Measurements from ENCODE around the gene ME3. TPM values are rescaled to one million over a fixed set of nuclear protein-coding genes. Genes with fewer than 3 reads are reported as not detected.

ME3 gene
- total RNA-seq = 1 to 10 TPM in 1 of 2 experiments, under 1 TPM in 1; 0.66 to 1.0 TPM

- DNase-seq (peak; percentile 58), ATAC-seq (peak; percentile 89)
- peaks cover 42% of the 10 kb centered on the region for H3K27me3 Mint-ChIP-seq (ENCODE audit: low read depth)
- H3K4me1 Mint-ChIP-seq (ENCODE audit: low read depth) = peaks cover 8% of the 10 kb centered on the region
- peak within 1 kb of the TSS; percentile 72 for H3K4me3 Mint-ChIP-seq
- H3K36me3 Mint-ChIP-seq (ENCODE audit: low read depth) = no peaks in the 10 kb centered on the region
- CTCF ChIA-PET = no interaction called here
- H3K27ac Mint-ChIP-seq = no peak within 1 kb of the TSS
- POLR2A ChIA-PET = no interaction called here
- H3K9me3 Mint-ChIP-seq (ENCODE audit: insufficient read depth) = no peaks in the 10 kb centered on the region
Measured at GRCh38 chr11:86672007-86672621, at the start of gene ME3. Gene ME3 (minus strand): TSS chr11:86672616.

GRCh38 chr11:86722006-86722405 is 49.6 kb upstream of the ME3 start:
- ATAC-seq (no peak), DNase-seq (no peak)
- Mint-ChIP-seq H3K4me1 (ENCODE audit: low read depth) (no peaks in the 10 kb centered on the region), H3K9me3 (ENCODE audit: insufficient read depth) (peaks cover 10% of the 10 kb centered on the region), H3K27ac (no peak overlapping the region), H3K4me3 (no peak overlapping the region), H3K36me3 (ENCODE audit: low read depth) (no peaks in the 10 kb centered on the region), H3K27me3 (ENCODE audit: low read depth) (peaks cover 6% of the 10 kb centered on the region)
- ChIA-PET POLR2A (interaction anchor here (0.6 kb wide), 1 partner anchor 94 kb away, joined by 3 read pairs; no protein-coding TSS in a partner anchor), CTCF (no interaction called here)

DNA sequence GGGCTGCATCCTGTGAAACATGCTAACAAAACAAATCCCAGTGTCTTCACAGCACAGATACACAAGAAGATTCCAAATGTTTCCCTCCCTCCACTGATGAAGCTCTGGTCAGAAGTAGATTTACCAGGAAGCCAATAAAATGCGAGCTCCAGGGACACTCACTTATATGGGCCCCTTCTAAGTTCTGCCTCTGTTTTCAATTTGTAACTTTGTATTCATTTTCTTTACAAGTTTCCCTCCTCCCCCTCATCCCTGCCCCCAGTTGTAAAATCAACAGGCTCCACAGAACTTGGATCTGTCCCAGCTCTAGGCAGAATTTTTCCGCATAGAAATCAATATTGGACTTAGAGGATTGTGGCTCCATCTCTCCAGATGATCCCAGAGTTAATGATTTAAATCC is 48.1 kb upstream of the ME3 start:
- CTCF ChIA-PET = no interaction called here
- DNase-seq (no peak), ATAC-seq (no peak)
- H3K27me3 Mint-ChIP-seq (ENCODE audit: low read depth) = peaks cover 4% of the 10 kb centered on the region
- H3K4me1 Mint-ChIP-seq (ENCODE audit: low read depth) = no peaks in the 10 kb centered on the region
- no peak overlapping the region for H3K27ac Mint-ChIP-seq
- H3K4me3 Mint-ChIP-seq = no peak overlapping the region
- H3K9me3 Mint-ChIP-seq (ENCODE audit: insufficient read depth) = peaks cover 10% of the 10 kb centered on the region
- POLR2A ChIA-PET = no interaction called here
- no peaks in the 10 kb centered on the region for H3K36me3 Mint-ChIP-seq (ENCODE audit: low read depth)

DNA sequence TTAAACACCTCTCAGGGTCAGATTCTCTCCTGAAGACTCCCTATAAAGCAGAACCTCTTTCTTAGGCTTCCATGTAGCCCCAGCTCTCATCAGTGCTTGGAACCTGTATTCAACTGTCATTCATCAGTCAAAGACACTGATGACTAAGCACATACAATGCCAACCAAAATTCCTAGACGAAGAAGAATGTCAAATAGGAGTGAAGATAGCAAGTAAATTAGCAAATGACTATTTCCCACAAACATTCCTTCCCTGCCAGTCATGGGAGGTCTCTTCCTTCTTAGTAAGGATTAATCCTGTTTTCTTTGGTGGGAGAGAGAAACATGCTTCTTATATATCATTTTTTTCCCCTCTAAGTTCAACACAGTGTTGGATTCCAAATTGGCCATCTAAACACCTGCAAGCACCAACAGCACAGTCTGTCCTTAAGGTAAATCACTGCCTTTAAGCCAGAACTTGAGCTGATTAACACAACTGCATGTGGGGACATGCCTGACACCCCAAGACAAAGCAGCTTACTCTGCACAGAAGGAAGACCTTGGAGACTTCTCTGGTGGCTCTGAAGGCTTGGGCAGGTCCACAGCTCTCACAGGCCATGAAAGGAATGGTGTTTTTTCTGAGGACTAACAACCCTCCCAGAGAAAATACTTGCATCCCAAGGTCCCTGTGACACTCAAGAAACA is 47.5 kb upstream of the ME3 start:
- ATAC-seq (no peak), DNase-seq (no peak)
- CTCF ChIA-PET = no interaction called here
- no peaks in the 10 kb centered on the region for H3K36me3 Mint-ChIP-seq (ENCODE audit: low read depth)
- H3K9me3 Mint-ChIP-seq (ENCODE audit: insufficient read depth) = peaks cover 10% of the 10 kb centered on the region
- peaks cover 4% of the 10 kb centered on the region for H3K27me3 Mint-ChIP-seq (ENCODE audit: low read depth)
- H3K4me3 Mint-ChIP-seq = no peak overlapping the region
- no peak overlapping the region for H3K27ac Mint-ChIP-seq
- POLR2A ChIA-PET = no interaction called here
- no peaks in the 10 kb centered on the region for H3K4me1 Mint-ChIP-seq (ENCODE audit: low read depth)

DNA sequence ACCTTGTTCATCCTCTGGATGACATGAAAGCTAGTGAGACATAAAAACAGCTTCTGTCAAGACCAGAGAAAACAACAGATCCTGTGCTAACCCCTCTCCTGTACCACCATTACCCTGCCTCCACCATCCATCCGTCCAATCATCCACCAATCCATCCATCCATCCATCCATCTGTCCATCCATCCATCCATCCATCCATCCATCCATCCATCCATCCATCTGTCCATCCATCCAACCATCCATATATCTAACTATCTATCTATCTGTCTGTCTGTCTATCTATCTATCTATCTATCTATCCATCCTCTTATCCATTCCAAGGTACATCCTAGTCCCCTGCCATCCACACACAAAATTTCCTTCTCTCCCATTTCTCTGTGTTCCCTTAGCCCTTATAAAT is 46.6 kb upstream of the ME3 start:
- no peak for ATAC-seq
- no peaks in the 10 kb centered on the region for H3K36me3 Mint-ChIP-seq (ENCODE audit: low read depth)
- no peaks in the 10 kb centered on the region for H3K4me1 Mint-ChIP-seq (ENCODE audit: low read depth)
- H3K27ac Mint-ChIP-seq = no peak overlapping the region
- POLR2A ChIA-PET = no interaction called here
- DNase-seq = no peak
- H3K9me3 Mint-ChIP-seq (ENCODE audit: insufficient read depth) = peaks cover 10% of the 10 kb centered on the region
- peaks cover 4% of the 10 kb centered on the region for H3K27me3 Mint-ChIP-seq (ENCODE audit: low read depth)
- CTCF ChIA-PET = no interaction called here
- H3K4me3 Mint-ChIP-seq = no peak overlapping the region

DNA sequence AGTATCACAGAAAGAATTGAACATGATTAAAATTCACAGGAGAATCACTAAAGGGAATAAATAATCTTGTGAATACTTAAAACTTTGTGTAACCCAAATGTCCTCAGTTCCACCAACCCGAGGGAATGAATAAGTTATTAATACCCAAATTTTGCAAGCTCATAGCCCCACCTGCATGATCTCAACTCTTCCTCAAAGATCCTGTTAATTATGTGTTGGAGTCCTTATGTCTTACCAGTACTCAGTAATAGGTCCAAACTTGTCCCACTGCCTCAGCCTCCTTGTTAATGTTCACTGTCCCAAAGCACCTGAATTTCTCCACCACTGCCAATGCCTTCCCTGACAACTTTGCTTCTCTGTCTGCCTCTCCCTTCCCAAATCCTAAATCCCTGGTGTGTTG is 46.1 kb upstream of the ME3 start:
- ChIA-PET CTCF (no interaction called here), POLR2A (no interaction called here)
- no peak overlapping the region for H3K27ac Mint-ChIP-seq
- no peaks in the 10 kb centered on the region for H3K4me1 Mint-ChIP-seq (ENCODE audit: low read depth)
- H3K36me3 Mint-ChIP-seq (ENCODE audit: low read depth) = no peaks in the 10 kb centered on the region
- DNase-seq (no peak), ATAC-seq (no peak)
- H3K4me3 Mint-ChIP-seq = no peak overlapping the region
- peaks cover 10% of the 10 kb centered on the region for H3K9me3 Mint-ChIP-seq (ENCODE audit: insufficient read depth)
- H3K27me3 Mint-ChIP-seq (ENCODE audit: low read depth) = peaks cover 4% of the 10 kb centered on the region

DNA sequence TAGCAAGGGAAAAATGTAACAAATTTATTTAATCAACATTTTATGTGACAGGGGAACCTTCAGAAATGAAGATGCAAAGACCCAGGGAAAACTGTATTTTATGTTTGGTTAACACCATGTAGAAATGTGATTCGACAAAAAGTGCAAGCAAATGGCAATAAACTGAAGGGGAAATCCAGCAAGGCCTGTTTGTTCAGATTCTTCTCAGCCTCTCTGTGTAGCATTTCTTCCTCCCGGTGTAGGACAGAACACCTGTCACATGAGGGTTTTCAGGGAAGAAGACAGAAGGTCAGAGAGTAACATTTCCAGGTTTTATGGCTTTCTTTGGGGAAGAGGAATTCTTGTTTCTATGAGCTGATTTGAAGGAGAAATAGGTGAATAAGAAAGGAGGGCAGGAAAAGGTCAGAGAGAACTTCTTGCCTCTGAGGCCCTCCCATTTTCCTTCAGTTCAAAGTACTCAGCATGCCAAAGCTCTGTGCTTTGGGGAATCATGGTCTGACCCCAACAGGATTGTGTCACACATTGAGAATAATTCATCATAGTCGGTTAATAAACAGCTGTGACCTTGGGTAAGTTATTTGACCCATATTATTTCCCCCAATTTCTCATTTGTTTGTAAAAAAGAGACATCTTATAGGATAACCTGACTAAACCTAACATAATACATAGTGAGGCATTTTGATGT is 45.5 kb upstream of the ME3 start:
- no peak for DNase-seq
- Mint-ChIP-seq H3K9me3 (ENCODE audit: insufficient read depth) (peaks cover 7% of the 10 kb centered on the region), H3K4me3 (no peak overlapping the region), H3K4me1 (ENCODE audit: low read depth) (no peaks in the 10 kb centered on the region), H3K36me3 (ENCODE audit: low read depth) (no peaks in the 10 kb centered on the region), H3K27me3 (ENCODE audit: low read depth) (peaks cover 4% of the 10 kb centered on the region), H3K27ac (no peak overlapping the region)
- no peak for ATAC-seq
- ChIA-PET POLR2A (no interaction called here), CTCF (no interaction called here)

GRCh38 chr11:86715611-86716010 is 43.2 kb upstream of the ME3 start:
- Mint-ChIP-seq H3K9me3 (ENCODE audit: insufficient read depth) (no peaks in the 10 kb centered on the region), H3K4me1 (ENCODE audit: low read depth) (no peaks in the 10 kb centered on the region), H3K27me3 (ENCODE audit: low read depth) (peaks cover 4% of the 10 kb centered on the region), H3K4me3 (no peak overlapping the region), H3K36me3 (ENCODE audit: low read depth) (no peaks in the 10 kb centered on the region), H3K27ac (no peak overlapping the region)
- no peak for DNase-seq
- ChIA-PET POLR2A (no interaction called here), CTCF (interaction anchor here (0.7 kb wide), 1 partner anchor 20 kb away, joined by 3 read pairs; no protein-coding TSS in a partner anchor)
- ATAC-seq = no peak

- POLR2A ChIA-PET = no interaction called here
Measured at GRCh38 chr11:86713552-86713951, 41.1 kb upstream of the ME3 start.

GRCh38 chr11:86710936-86711335 is 38.5 kb upstream of the ME3 start:
- no peak overlapping the region for H3K4me3 Mint-ChIP-seq
- no peaks in the 10 kb centered on the region for H3K4me1 Mint-ChIP-seq (ENCODE audit: low read depth)
- ATAC-seq (no peak), DNase-seq (no peak)
- H3K27ac Mint-ChIP-seq = no peak overlapping the region
- H3K36me3 Mint-ChIP-seq (ENCODE audit: low read depth) = no peaks in the 10 kb centered on the region
- H3K9me3 Mint-ChIP-seq (ENCODE audit: insufficient read depth) = no peaks in the 10 kb centered on the region
- ChIA-PET CTCF (no interaction called here), POLR2A (no interaction called here)
- peaks cover 5% of the 10 kb centered on the region for H3K27me3 Mint-ChIP-seq (ENCODE audit: low read depth)

More at GRCh38 chr11:86713552-86713951, 41.1 kb upstream of the ME3 start:
- Mint-ChIP-seq H3K4me1 (ENCODE audit: low read depth) (no peaks in the 10 kb centered on the region), H3K9me3 (ENCODE audit: insufficient read depth) (no peaks in the 10 kb centered on the region), H3K36me3 (ENCODE audit: low read depth) (no peaks in the 10 kb centered on the region), H3K27me3 (ENCODE audit: low read depth) (peaks cover 3% of the 10 kb centered on the region), H3K27ac (no peak overlapping the region), H3K4me3 (no peak overlapping the region)
- CTCF ChIA-PET = no interaction called here
- ATAC-seq (no peak), DNase-seq (no peak)

- Mint-ChIP-seq H3K4me1 (ENCODE audit: low read depth) (no peaks in the 10 kb centered on the region), H3K9me3 (ENCODE audit: insufficient read depth) (no peaks in the 10 kb centered on the region), H3K27me3 (ENCODE audit: low read depth) (peaks cover 5% of the 10 kb centered on the region), H3K36me3 (ENCODE audit: low read depth) (no peaks in the 10 kb centered on the region), H3K4me3 (no peak overlapping the region), H3K27ac (no peak overlapping the region)
- ATAC-seq = no peak
- CTCF ChIA-PET = no interaction called here
- POLR2A ChIA-PET = no interaction called here
- no peak for DNase-seq
Measured at GRCh38 chr11:86708669-86709068, 36.3 kb upstream of the ME3 start.

DNA sequence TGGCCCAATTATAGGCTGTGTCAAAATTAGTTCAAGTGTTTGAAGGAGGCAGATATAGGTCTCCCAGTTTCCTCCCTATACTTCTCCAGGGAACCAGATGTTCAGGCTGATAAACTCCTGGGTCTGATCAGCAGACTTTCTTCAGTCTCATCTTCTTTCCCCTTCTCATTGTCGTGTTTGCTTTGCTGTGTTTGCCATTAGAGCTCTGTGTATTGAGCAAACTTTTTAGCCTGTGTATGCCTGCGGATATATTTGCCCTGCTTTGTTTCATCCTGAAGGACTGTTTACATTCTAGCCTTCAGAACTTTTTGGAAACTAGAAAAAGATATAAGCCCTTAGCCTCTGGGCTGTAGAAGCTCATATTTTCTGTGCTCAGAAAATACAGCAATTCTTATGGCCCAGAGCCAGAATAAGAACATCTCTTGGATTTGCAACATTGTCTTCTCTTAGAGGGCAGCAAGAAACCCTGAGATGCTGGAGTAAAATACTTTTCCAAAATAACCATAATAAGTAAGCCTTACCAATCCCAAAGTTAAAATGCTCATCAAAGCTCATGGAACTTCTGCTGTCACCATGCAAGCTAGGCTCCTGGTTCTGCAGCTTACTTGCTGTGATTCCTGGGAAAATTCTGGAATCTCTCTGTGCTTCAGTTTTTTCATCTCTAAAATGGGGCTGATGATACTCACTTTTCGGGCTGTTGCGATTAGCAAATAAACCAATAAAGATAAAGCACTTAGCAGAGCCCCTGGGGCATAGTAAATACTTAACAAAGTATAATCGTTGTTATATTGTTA is 34.1 kb upstream of the ME3 start:
- ATAC-seq = no peak
- POLR2A ChIA-PET = no interaction called here
- Mint-ChIP-seq H3K27ac (no peak overlapping the region), H3K9me3 (ENCODE audit: insufficient read depth) (no peaks in the 10 kb centered on the region), H3K36me3 (ENCODE audit: low read depth) (no peaks in the 10 kb centered on the region), H3K4me3 (no peak overlapping the region), H3K4me1 (ENCODE audit: low read depth) (no peaks in the 10 kb centered on the region), H3K27me3 (ENCODE audit: low read depth) (peaks cover 5% of the 10 kb centered on the region)
- DNase-seq = no peak
- CTCF ChIA-PET = no interaction called here
